GM18520 (cell line): ENCODE data around the gene ZRANB3.
A peak's percentile ranks its signal among the peaks of the same experiment; 100 is the strongest.
"Not testable (repeated sequence)": the region's sequence is repeated elsewhere in the genome, so short reads cannot be mapped to it uniquely, and the experiment has no call there.

ENCODE experiments used
- ATAC-seq: cut with Tn5 transposase; IDR thresholded peaks from one replicate; pipeline ENCODE4 v1.9.1; 2021; ENCODE audit not compliant: unreplicated experiment

Gene ZRANB3

GRCh38 chr2:135530313-135531230 lies at the start of gene ZRANB3:
TSS of gene ZRANB3 (minus strand) at chr2:135531218.
- ATAC-seq: peak; percentile 59

GRCh38 chr2:135573620-135574019 lies 42.6 kb upstream of the ZRANB3 start:
- no peak for ATAC-seq

GRCh38 chr2:135570884-135571283 lies 39.9 kb upstream of the ZRANB3 start:
- ATAC-seq: no peak

DNA sequence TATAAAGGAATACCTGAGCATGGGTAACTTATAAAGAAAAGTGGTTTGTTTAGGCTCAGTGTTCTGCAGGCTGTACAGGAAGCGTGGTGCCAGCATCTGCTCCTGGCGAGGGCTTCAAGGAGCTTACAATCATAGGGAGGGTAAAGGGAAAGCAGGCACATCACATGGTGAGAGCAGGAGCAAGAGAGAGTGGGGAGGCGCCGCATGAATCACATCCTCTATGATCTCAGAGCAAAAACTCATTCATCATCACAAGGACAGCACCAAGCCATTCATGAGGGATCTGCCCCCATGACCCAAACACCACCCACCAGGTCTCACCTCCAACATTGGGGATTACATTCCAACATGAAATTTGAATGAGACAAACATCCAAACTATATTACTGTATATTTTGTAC lies 32.8 kb upstream of the ZRANB3 start:
- no peak for ATAC-seq

GRCh38 chr2:135561925-135562324 lies 30.9 kb upstream of the ZRANB3 start:
- no peak for ATAC-seq

DNA sequence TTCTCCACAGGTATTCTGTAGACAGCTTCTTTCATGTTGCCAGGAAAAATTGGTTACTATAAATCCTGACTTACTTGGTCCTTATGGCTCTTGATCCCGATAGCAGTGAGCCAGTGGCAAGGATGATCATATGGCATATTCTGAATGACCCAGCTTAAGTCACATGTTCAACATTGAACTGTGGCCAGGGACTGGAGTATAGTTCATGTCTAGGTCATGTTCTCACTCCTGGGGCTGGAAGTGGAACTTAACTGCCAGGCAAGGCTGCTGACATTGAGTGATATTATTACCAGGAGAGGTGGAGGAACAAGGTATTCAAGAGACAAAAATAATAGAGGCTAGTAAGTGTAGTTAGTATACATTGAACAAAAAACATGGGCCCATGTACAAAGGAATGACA lies 26.5 kb upstream of the ZRANB3 start:
- no peak for ATAC-seq

GRCh38 chr2:135555311-135555710 lies 24.3 kb upstream of the ZRANB3 start:
- ATAC-seq: no peak

GRCh38 chr2:135552887-135553286 lies 21.9 kb upstream of the ZRANB3 start:
- no peak for ATAC-seq

DNA sequence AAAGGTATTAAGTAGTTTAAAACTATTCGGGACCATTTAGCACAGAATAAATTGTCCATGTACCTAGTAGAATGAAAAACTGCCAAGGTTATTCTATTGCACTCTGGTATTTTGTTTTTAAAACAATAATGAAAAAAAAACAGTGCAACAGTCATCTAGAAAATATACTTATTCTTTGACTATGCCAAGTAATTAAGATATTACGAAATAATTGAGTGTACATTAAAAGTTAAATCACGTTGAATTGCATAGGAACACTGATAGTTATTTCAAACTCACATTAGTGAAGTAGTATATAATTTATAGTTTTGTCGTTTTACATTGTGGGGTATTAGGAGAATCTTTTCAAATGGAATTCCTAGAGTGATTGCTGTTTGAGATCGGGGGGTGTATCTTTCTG lies 20.3 kb upstream of the ZRANB3 start:
- no peak for ATAC-seq

DNA sequence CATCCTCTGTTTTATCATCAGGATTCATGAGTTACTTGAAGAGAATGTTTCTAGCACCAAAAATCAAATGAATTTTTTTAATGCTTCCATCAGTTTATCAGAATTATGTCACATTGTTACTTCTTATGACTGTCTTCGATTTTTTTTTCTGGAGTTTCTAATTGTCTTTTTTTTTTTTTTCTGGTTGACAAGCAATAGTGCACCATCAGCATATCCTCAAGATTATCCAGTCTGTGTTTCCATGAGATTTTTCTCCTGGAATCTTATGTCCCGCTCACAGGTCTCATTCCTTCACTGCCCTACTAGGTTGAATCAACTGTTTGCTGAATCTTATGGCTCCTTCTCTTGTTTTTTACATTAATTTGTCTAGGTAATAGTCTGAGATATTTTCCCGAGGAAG lies 16.3 kb upstream of the ZRANB3 start:
- ATAC-seq: no peak

DNA sequence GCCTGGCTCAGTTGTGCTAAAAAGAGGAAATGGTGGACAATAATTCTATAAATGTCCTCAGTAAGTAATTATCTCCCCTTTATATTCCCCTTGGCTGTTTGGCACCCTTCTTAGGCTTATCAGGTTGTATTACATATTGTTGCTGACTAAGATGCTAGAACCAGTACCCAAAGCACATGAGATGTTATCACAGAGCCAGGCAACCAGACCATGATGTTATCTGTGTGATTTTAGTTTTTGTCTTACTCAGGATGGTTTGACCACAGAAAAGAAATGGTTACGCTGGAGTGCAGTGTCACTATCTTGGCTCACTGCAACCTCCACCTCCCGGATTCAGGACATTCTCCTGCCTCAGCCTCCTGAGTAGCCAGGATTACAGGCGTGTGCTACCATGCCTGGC lies 15.4 kb upstream of the ZRANB3 start:
- no peak for ATAC-seq

DNA sequence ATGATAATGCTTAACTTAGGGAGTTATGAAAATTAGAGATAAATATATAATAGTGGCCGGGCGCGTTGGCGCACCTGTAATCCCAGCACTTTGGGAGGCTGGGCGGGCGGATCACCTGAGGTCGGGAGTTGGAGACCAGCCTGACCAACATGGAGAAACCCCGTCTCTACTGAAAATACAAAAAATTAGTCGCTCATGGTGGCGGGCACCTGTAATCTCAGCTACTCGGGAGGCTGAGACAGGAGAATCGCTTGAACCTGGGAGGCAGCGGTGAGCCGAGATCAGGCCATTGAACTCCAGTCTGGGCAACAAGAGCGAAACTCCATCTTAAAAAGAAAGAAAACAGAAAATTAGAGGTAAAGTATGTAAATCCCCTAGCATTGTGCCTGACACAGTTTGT lies 2.5 kb upstream of the ZRANB3 start:
- not testable (repeated sequence) for ATAC-seq

- no peak for ATAC-seq
Observed at GRCh38 chr2:135532581-135532980, 1.6 kb upstream of the ZRANB3 start.

DNA sequence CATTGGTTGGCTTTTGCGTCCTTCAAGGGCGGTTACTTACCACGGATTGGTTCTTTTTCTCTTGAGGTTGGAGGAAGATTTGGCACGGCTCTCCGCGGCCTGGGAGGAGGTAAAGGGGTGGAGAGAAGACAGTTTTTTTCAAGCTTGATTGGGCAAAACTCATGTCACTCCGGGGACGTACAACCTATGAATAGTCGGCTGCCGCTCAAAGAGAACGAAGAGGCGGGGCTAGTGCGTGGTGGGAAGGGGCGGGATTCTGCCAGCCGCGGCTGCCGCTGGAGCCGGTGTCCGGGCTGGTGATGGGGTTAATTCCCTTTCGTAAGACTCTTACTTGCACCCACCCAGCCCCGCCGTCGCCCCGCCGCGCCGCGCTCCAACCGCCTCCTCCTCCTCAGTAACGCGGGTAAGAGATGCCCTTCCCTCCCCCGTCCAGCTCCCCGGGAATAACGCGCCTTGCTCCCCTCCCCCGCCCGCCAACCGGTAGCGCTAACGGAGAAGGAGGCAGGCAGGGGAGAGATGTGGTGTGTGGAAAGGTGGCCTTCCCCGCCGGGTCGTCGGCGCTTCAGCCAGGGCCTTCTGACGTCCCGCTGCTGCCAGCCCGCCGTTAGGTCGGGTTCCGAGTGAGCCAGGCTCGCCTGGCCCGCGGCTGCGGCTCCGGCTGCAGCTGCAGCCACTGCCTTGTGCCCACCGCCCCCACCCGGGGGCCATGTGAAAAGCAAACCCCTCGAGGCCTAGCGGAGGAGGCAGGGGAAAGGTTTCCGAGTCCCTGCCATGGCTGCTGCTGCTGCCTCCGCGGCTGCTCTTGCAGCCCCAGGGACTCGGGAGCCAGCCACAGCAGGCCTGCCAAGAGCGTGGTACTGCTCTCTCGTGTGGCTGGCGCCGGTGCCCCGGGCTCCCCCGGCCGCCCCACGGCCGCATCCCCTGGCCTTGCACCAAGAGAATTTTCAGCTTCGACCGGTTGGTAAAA lies 496 bp upstream of the ZRANB3 start, which contains the start of gene R3HDM1:
Gene R3HDM1 (plus strand): TSS at position 254 of the 967 bp plus-strand sequence. CDS start 73,362 bp downstream, outside the sequence.
- peak; percentile 75 for ATAC-seq

GRCh38 chr2:135528006-135528405 lies 3.0 kb downstream of the ZRANB3 start:
- no peak for ATAC-seq

DNA sequence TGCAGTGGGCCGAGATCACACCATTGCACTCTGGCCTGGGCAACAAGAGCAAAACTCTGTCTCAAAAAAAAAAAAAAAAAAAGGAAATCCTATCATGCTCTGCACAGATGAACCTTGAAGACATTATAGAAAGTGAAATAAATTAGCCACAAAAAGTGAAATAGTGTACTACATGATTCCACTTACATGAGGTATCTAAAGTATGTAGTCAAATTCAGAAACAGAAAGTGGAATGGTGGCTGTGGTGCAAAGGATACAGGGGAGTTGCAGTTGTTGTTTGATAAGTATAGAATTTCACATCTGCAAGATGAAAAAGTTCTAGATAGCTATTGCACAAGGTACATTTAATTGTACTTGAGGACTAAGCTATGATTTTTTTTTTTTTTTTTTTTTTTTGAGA lies 5.2 kb downstream of the ZRANB3 start:
- no peak for ATAC-seq

DNA sequence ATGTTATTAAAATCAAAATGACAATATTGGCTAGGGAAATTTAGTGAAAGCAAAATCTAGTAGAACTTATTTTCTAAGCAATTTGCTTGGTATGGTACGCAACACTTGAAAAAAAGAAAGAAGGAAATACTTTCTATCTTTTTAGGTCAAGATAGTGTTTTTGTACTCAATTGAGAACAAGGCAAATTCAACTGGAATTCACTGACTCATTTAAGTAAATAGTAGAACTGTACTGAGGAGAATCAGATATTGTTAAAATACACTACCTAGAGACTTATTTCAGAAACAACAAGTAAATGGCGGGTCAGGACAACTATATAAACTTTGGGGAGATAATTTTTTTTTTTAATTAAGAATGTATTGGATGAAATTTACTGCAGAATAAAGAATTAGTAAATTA lies 18.9 kb downstream of the ZRANB3 start:
- no peak for ATAC-seq

DNA sequence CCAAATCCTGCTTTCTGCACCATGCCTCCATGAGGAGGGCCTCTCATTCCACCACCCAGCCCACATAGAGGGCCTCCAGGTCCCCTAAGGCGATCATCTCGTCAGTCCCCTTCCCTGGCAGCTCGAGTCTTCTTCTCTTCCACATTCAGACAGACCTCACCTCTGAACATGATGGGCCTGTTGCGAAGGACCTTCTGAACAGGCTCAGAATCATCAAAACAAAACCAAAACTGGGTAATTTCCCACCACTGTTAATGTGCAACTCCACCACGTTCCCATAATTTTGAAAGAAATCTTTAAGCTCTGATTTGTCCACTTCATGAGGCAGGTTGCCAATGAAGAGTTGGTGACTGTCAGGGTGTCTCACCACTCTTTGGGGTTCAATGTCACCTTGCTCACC lies 20.4 kb downstream of the ZRANB3 start:
- no peak for ATAC-seq

DNA sequence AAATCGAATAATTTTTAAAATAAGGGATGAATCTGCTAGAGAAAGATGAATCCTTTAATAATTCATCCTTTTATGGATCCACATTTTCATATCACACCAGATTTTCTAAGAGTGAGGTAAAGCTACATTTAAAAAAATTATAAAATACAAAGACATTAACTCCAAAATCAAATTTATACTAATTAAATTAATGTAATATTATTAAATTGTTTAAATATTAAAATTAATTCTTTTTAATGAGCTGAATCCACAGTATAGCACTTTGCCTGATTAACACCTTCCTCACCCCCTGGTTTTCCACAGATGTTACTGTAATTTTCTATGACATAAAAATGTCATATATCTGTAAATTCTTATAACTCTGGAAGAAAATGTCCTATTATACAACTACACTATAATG lies 26.2 kb downstream of the ZRANB3 start:
- no peak for ATAC-seq

DNA sequence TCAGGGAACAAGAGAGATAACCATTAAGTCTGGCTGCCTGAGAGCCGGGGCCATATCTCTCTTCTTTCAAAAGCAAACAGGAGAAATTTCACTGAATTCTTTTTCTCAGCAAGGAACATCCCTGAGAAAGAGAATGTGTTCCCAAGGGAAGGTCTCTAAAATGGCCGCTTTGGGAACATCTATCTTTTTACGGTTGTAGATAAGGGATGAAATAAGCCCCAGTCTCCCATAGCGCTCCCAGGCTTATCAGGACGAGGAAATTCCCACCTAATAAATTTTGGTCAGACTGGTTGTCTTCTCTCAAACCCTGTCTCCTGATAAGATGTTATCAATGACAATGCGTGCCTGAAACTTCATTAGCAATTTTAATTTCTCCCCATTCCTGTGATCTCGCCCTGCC lies 32.4 kb downstream of the ZRANB3 start:
- not testable (repeated sequence) for ATAC-seq

GRCh38 chr2:135494917-135495316 lies 36.1 kb downstream of the ZRANB3 start:
- ATAC-seq: no peak

- no peak for ATAC-seq
Observed at GRCh38 chr2:135494503-135494902, 36.5 kb downstream of the ZRANB3 start.
